HG03354 (cell line): ENCODE results near the gene CES3.
"Not testable (repeated sequence)": the region's sequence is repeated elsewhere in the genome, so short reads cannot be mapped to it uniquely, and the experiment has no call there.

ENCODE experiments used
- ATAC-seq: cut with Tn5 transposase; IDR thresholded peaks from one replicate; pipeline ENCODE4 v1.9.1; 2021; ENCODE audit warnings: mild to moderate bottlenecking; ENCODE audit not compliant: unreplicated experiment, poor library complexity, severe bottlenecking

The CES3 gene

GRCh38 chr16:66958857-66959703 lies 2.0 kb upstream of the CES3 start:
- ATAC-seq = no peak

GRCh38 chr16:66959704-66960161 lies 1.3 kb upstream of the CES3 start:
- ATAC-seq = no peak

- no peak for ATAC-seq
Observed at GRCh38 chr16:66960270-66960669, 796 bp upstream of the CES3 start.

DNA sequence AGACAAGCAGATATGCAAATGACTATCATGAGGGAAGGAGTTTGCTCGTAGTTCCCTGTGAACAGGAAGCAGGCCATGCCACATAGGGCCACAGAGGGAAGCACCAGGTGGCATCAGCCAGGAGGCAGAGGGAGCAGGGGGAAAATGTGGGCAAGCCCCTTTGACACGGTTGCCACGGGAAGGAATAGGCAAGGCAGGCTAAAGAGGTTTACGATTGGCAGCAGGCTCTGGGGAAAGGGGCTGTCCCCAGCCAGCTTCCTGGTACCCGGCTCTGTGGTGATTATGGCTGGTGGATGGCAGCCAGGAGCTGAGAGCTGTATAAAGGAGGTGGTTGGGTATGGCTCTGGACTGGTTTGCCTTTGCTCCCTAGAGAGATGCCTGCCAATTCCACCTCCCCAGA lies 848 bp downstream of the CES3 start:
- no peak for ATAC-seq

DNA sequence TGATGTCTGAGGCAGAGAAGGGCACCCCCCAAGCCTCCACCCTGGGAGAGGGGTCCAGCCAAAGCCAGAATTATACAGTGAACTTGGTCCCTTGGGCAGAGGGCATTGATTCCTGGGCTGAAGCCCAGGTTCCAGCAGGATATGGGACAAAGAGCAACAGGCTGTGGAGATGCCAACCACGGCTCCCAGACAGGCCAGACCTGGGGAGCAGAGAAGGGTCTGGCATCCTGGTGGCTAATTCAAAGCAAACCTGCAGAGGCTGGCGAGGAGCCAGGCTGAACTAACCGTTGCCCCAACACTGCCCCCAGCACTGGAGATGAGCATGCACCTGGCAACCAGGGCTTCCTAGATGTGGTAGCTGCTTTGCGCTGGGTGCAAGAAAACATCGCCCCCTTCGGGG lies 3.0 kb downstream of the CES3 start:
- no peak for ATAC-seq

GRCh38 chr16:66968847-66969246 lies 7.8 kb downstream of the CES3 start:
- ATAC-seq = no peak

DNA sequence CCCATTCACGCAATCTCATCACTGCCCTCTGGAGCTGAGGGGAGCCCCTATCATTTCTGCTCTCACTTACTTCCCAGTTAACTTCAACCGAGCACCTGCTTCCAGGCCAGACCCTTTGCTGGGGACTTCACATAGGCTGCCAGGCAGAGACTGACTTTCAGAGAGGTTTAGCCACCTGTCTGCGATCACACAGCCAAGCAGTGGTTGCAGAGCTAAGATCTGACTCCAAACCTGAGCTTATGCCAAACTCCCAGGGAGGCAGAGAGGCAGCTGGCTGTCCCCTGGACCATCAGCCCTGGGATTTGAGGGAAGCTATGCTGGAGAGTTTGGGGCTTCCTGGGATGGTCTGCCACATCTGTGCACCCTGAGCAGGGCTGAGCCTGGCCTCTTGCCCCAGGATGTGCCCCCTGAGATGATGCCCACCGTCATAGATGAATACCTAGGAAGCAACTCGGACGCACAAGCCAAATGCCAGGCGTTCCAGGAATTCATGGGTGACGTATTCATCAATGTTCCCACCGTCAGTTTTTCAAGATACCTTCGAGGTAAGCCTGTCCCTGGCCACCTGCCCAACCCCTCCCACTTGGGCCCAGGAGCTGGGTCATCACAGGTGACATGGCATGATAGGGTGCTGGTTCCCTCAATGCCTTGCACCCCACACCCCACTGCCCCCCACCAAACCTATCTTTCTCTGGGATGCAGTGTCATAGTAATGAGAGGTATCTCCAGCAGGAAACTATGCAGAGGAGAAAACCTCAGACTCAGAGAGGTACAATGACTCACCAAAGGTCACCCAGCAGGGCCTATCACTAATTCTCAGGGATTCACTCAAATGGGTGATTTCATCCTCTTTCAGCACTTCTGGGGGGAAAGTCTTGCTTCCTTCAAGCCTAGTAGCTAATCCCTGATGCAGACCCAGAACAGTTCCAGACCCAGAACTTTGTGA lies 10.0 kb downstream of the CES3 start:
- no peak for ATAC-seq

DNA sequence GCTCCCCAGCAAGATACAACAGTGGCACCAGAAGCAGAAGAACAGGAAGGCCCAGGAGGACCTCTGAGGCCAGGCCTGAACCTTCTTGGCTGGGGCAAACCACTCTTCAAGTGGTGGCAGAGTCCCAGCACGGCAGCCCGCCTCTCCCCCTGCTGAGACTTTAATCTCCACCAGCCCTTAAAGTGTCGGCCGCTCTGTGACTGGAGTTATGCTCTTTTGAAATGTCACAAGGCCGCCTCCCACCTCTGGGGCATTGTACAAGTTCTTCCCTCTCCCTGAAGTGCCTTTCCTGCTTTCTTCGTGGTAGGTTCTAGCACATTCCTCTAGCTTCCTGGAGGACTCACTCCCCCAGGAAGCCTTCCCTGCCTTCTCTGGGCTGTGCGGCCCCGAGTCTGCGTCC lies 11.9 kb downstream of the CES3 start:
- no peak for ATAC-seq

GRCh38 chr16:66973716-66974115 lies 12.7 kb downstream of the CES3 start:
- no peak for ATAC-seq

DNA sequence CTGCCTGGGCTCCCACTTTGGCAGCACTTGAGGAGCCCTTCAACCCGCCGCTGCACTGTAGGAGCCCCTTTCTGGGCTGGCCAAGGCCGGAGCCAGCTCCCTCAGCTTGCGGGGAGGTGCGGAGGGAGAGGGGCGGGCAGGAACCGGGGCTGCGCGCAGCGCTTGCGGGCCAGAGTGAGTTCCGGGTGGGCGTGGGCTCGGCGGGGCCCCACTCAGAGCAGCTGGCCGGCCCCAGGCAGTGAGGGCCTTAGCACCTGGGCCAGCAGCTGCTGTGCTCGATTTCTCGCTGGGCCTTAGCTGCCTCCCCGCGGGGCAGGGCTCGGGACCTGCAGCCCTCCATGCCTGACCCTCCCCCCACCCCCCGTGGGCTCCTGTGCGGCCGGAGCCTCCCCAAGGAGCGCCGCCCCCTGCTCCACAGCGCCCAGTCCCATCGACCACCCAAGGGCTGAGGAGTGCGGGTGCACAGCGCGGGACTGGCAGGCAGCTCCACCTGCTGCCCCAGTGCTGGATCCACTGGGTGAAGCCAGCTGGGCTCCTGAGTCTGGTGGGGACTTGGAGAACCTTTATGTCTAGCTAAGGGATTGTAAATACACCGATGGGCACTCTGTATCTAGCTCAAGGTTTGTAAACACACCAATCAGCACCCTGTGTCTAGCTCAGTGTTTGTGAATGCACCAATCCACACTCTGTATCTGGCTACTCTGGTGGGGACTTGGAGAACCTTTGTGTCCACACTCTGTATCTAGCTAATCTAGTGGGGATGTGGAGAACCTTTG lies 13.3 kb downstream of the CES3 start:
- ATAC-seq = not testable (repeated sequence)

DNA sequence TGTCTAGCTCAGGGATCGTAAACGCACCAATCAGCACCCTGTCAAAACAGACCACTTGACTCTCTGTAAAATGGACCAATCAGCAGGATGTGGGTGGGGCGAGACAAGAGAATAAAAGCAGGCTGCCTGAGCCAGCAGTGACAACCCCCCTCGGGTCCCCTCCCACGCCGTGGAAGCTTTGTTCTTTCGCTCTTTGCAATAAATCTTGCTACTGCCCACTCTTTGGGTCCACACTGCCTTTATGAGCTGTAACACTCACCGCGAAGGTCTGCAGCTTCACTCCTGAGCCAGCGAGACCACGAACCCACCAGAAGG lies 13.8 kb downstream of the CES3 start:
- not testable (repeated sequence) for ATAC-seq

- no peak for ATAC-seq
Observed at GRCh38 chr16:66975302-66975893, 14.3 kb downstream of the CES3 start.

DNA sequence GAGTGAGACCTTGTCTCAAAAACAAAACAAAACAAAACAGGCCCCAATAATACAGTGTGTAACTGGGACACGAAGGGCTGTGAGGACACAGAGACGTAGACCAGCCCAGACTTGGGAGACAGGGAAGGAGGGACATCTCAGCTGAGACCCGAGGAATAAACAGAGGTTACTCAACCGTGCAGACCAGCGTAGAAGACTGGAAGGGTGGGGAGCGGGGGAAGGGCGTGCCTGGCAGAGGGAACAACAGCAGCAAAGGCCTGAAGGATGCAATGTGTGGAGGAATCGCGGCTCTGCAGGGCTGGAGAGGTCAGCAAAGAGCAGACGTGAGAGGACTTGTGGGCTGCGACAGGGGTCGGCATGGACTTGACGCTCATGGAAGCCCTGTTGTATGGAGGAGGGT lies 15.7 kb downstream of the CES3 start:
- ATAC-seq = no peak

DNA sequence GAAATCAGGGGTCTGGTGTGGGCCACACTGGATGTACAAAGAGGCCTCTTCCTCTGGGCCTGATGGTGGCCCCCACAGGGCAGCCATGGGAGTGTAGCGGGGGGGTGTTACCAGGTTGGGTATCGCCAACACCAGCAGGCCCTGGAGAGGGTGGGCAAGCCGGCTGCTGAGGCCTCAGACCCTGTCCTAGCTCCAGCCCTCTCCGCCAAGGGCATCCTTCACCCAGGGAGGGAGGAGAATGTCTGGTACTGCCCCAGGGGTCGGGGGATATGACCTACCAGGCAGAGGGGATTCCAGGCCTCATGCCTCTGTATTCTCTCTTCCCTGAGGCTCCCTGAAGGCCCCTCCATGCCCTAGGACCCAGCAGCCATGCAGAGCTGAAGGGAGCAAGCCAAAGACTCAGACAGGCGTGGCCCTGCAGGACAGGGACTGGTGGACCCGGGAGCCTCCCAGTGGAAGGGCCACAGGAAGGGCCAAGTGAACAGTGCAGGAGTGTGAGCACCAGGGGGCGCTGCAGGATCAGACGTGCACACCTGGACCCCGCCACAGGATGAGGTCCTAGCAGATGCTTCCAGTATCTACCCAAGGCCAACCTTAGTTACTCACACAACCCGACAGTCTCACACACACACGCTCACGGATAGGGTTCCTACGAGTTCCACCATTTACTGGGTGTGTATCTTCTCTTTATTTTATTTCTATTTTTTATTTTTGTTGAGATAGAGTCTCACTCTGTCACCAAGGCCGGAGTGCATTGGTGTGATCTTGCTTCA lies 16.5 kb downstream of the CES3 start:
- ATAC-seq = peak; percentile 88

DNA sequence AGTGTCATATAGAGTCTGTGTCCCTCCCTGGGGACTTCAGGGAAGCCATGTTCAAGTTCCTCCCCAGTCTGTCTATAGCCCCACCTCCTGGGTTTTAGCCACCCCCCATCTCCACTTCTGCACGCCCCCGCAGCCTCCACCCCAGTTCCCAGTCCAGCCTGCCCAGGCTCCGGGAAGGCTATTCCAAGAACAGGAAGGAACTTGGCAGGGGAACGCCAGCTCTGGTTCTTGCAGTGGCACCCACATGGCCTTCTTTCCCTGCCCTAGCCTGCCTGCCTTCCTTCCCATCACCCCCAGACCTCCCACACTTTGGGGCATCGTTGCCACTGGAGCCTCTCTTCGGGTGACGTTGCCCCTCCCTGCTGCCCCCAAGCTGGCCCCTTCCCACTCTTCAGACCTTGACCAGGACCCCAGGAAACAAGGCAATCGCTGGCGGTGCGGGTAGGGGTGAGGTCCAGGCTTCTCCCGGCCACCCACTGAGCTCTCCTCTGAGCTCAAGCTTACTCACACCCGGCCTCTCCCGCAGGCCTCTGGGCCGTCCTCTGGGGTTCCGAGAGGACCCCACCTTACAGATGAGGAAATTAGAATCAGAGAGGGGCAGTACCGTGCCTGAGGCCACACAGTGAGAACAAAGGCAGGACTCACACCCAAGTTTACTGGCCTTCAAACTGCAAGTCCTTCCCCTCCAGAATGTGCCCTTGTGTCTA lies 18.1 kb downstream of the CES3 start:
- no peak for ATAC-seq

GRCh38 chr16:66983033-66983432 lies 22.0 kb downstream of the CES3 start:
- no peak for ATAC-seq

- no peak for ATAC-seq
Observed at GRCh38 chr16:66984892-66985311, 23.8 kb downstream of the CES3 start.

GRCh38 chr16:66986559-66986958 lies 25.5 kb downstream of the CES3 start:
- no peak for ATAC-seq
